Thymus (tissue), 11 donors: ENCODE results near the gene NDOR1. TPM values are rescaled to one million over a fixed set of nuclear protein-coding genes. Genes with fewer than 3 reads are reported as not detected.

Source experiments
- DNase-seq, 9 donors: peaks; one replicate each; pipeline ENCODE4 v3.0.0-alpha.2; 2013; ENCODE audit warnings: low spot score in 9 of 9, low read depth in 6 of 9, missing footprints in 1 of 9
- H3K27ac ChIP-seq, 2 donors: one replicate each; pipeline ENCODE4 v1.5.1; 2013; ENCODE audit warnings: control low read depth in 1 of 2, low read depth in 1 of 2, low read length in 1 of 2, mild to moderate bottlenecking in 1 of 2, moderate library complexity in 1 of 2
- H3K27me3 ChIP-seq, 2 donors: one replicate each; pipeline ENCODE4 v1.5.1; 2013; ENCODE audit warnings: low read length in 1 of 2; ENCODE audit not compliant: control insufficient read depth in 2 of 2, insufficient read depth in 1 of 2
- H3K36me3 ChIP-seq, 2 donors: one replicate each; pipeline ENCODE4 v1.5.1; 2013; ENCODE audit warnings: low read length in 1 of 2, mild to moderate bottlenecking in 1 of 2, moderate library complexity in 1 of 2; ENCODE audit not compliant: control insufficient read depth in 2 of 2, insufficient read depth in 2 of 2
- H3K4me1 ChIP-seq, 2 donors: one replicate each; pipeline ENCODE4 v1.5.1; 2013; ENCODE audit warnings: low read length in 2 of 2; ENCODE audit not compliant: control insufficient read depth in 2 of 2, insufficient read depth in 2 of 2
- H3K4me3 ChIP-seq, 2 donors: one replicate each; pipeline ENCODE4 v1.5.1; 2013; ENCODE audit warnings: low read length in 2 of 2, control low read depth in 1 of 2, mild to moderate bottlenecking in 1 of 2
- H3K9me3 ChIP-seq, 2 donors: one replicate each; pipeline ENCODE4 v1.5.1; 2013; ENCODE audit warnings: low read length in 1 of 2, mild to moderate bottlenecking in 1 of 2; ENCODE audit not compliant: control insufficient read depth in 2 of 2, insufficient read depth in 1 of 2
- WGBS: extraction: QIAGEN DNeasy Blood & Tissue Kit; methylation state at CpG from one replicate; pipeline ENCODE4 v1.1.7; 2013; 5-methylcytosine and 5-hydroxymethylcytosine counted together
- polyA plus RNA-seq: library from polyadenylated mRNA; stranded (reverse); fragments of 200-250 nt; gene quantifications from one replicate; pipeline ENCODE4 v1.2.3, GENCODE V29; 2013
- total RNA-seq: library from RNA; stranded (reverse); fragments of 120-200 nt; gene quantifications from one replicate; pipeline ENCODE4 v1.2.4, GENCODE V29; 2013
- donor health status: healthy.

NDOR1 gene
- total and polyA plus RNA-seq, 2 donors: 4.7 to 20.4 TPM

- Histone ChIP-seq H3K36me3 (peaks cover 41 to 61% of the 10 kb centered on the region in 2 donors), H3K4me1 (peaks cover 18 to 25% of the 10 kb centered on the region in 2 donors), H3K9me3 (no peaks in the 10 kb centered on the region), H3K27ac (peak overlapping the region; percentile 69 to 95), H3K4me3 (peak overlapping the region; percentile 90 to 99), H3K27me3 (no peaks in the 10 kb centered on the region)
- DNase-seq: no peak
- WGBS: under 1% methylated on average over 31 of the region's 31 CpGs
Measured at GRCh38 chr9:137188086-137188489, 17.4 kb upstream of the NDOR1 start.

- DNase-seq: peak; percentile 75 to 98 (median 94)
- under 1% methylated on average over 98 of the region's 98 CpGs for WGBS
- Histone ChIP-seq H3K4me3 (peak within 1 kb of the TSS; percentile 90 to 99), H3K36me3 (peaks cover 35 to 55% of the 10 kb centered on the region in 2 donors), H3K27ac (peak within 1 kb of the TSS; percentile 76 to 95), H3K27me3 (no peaks in the 10 kb centered on the region), H3K9me3 (no peaks in the 10 kb centered on the region), H3K4me1 (peaks cover 18 to 25% of the 10 kb centered on the region in 2 donors)
Measured at GRCh38 chr9:137188490-137189296, 16.8 kb upstream of the NDOR1 start, which contains the start of the genes ANAPC2 and SSNA1. Gene ANAPC2 (minus strand): TSS chr9:137188560. CDS start chr9:137188532, 28 bp downstream. Gene SSNA1 (plus strand): TSS chr9:137188676. CDS start chr9:137188727, 51 bp downstream.

- Histone ChIP-seq H3K9me3 (no peaks in the 10 kb centered on the region), H3K4me1 (peaks cover 18 to 26% of the 10 kb centered on the region in 2 donors), H3K27me3 (no peaks in the 10 kb centered on the region), H3K36me3 (peaks cover 30 to 46% of the 10 kb centered on the region in 2 donors), H3K27ac (peak overlapping the region; percentile 76 to 95), H3K4me3 (peak overlapping the region; percentile 90 to 99)
- WGBS: 47% methylated on average over 23 of the region's 23 CpGs
- DNase-seq: no peak
Measured at GRCh38 chr9:137189297-137190295, 15.9 kb upstream of the NDOR1 start.

- Histone ChIP-seq H3K4me1 (peaks cover 18 to 29% of the 10 kb centered on the region in 2 donors), H3K27ac (no peak overlapping the region), H3K4me3 (no peak overlapping the region), H3K27me3 (no peaks in the 10 kb centered on the region), H3K36me3 (peaks cover 26 to 38% of the 10 kb centered on the region in 2 donors), H3K9me3 (no peaks in the 10 kb centered on the region)
- DNase-seq: no peak
- 93% methylated on average over 9 of the region's 9 CpGs for WGBS
Measured at GRCh38 chr9:137190315-137190856, 15.1 kb upstream of the NDOR1 start.

GRCh38 chr9:137191245-137191644 is 14.3 kb upstream of the NDOR1 start:
- no peaks in the 10 kb centered on the region for H3K9me3 ChIP-seq
- no peak for DNase-seq
- H3K27me3 ChIP-seq: no peaks in the 10 kb centered on the region
- no peak overlapping the region for H3K27ac ChIP-seq
- H3K36me3 ChIP-seq: peaks cover 26 to 29% of the 10 kb centered on the region in 2 donors
- 95% methylated on average over 3 of the region's 3 CpGs for WGBS
- no peak overlapping the region for H3K4me3 ChIP-seq
- H3K4me1 ChIP-seq: peaks cover 18 to 29% of the 10 kb centered on the region in 2 donors

GRCh38 chr9:137191691-137192447 is 13.6 kb upstream of the NDOR1 start:
- H3K9me3 ChIP-seq: no peaks in the 10 kb centered on the region
- no peak for DNase-seq
- no peaks in the 10 kb centered on the region for H3K27me3 ChIP-seq
- H3K4me1 ChIP-seq: peaks cover 18 to 26% of the 10 kb centered on the region in 2 donors
- no peak overlapping the region for H3K27ac ChIP-seq
- WGBS: 97% methylated on average over 22 of the region's 22 CpGs
- H3K4me3 ChIP-seq: no peak overlapping the region
- peaks cover 23 to 26% of the 10 kb centered on the region in 2 donors for H3K36me3 ChIP-seq

GRCh38 chr9:137192448-137192780 is 13.1 kb upstream of the NDOR1 start:
- no peak overlapping the region for H3K4me3 ChIP-seq
- 96% methylated on average over 10 of the region's 10 CpGs for WGBS
- H3K27ac ChIP-seq: no peak overlapping the region
- peaks cover 19 to 26% of the 10 kb centered on the region in 2 donors for H3K36me3 ChIP-seq
- peaks cover 13 to 20% of the 10 kb centered on the region in 2 donors for H3K4me1 ChIP-seq
- DNase-seq: no peak
- H3K27me3 ChIP-seq: peaks cover 0 to under 1% of the 10 kb centered on the region in 2 donors
- H3K9me3 ChIP-seq: no peaks in the 10 kb centered on the region

GRCh38 chr9:137192859-137193258 is 12.6 kb upstream of the NDOR1 start:
- DNase-seq: no peak
- Histone ChIP-seq H3K9me3 (no peaks in the 10 kb centered on the region), H3K4me1 (peaks cover 8 to 16% of the 10 kb centered on the region in 2 donors), H3K36me3 (peaks cover 19 to 26% of the 10 kb centered on the region in 2 donors), H3K27ac (no peak overlapping the region), H3K4me3 (no peak overlapping the region), H3K27me3 (peaks cover 0 to 5% of the 10 kb centered on the region in 2 donors)
- WGBS: 92% methylated on average over 2 of the region's 2 CpGs
